T1000 (cell line): ENCODE measurements around the gene TUBA3E.
"Not testable (repeated sequence)": the region's sequence is repeated elsewhere in the genome, so short reads cannot be mapped to it uniquely, and the experiment has no call there.

Source experiments
- DNase-seq: peaks from one replicate; lab custom pipeline; 2025; ENCODE audit warnings: mixed read lengths; lab: John Stamatoyannopoulos, UW

The TUBA3E gene

GRCh38 chr2:130191319-130191718 is 6.9 kb downstream of the TUBA3E start:
- DNase-seq: not testable (repeated sequence)

- no peak for DNase-seq
Measured at GRCh38 chr2:130190237-130190636, 8.0 kb downstream of the TUBA3E start.

- DNase-seq: not testable (repeated sequence)
Measured at GRCh38 chr2:130188958-130189357, 9.3 kb downstream of the TUBA3E start.

GRCh38 chr2:130187859-130188792 is 10.1 kb downstream of the TUBA3E start:
- not testable (repeated sequence) for DNase-seq

- DNase-seq: no peak
Measured at GRCh38 chr2:130187268-130187667, 11.0 kb downstream of the TUBA3E start.

GRCh38 chr2:130186391-130186790 is 11.8 kb downstream of the TUBA3E start:
- DNase-seq: no peak

- DNase-seq: no peak
Measured at GRCh38 chr2:130185896-130186295, 12.3 kb downstream of the TUBA3E start.

GRCh38 chr2:130185436-130185835 is 12.8 kb downstream of the TUBA3E start:
- no peak for DNase-seq

- DNase-seq: no peak
Measured at GRCh38 chr2:130183512-130184373, 14.5 kb downstream of the TUBA3E start.

GRCh38 chr2:130182826-130183511 is 15.3 kb downstream of the TUBA3E start:
- DNase-seq: not testable (repeated sequence)

GRCh38 chr2:130181880-130182682 is 16.2 kb downstream of the TUBA3E start, which contains the start of gene MZT2B:
MZT2B (plus strand) TSS chr2:130182262; CDS start chr2:130182283, 21 bp downstream.
- peak; percentile 79 for DNase-seq

GRCh38 chr2:130181325-130181879 is 16.8 kb downstream of the TUBA3E start, which contains the start of gene SMPD4:
SMPD4 (minus strand) TSS chr2:130181602; CDS start chr2:130176592, 5,010 bp downstream.
- DNase-seq: peak; percentile 90

- DNase-seq: not testable (repeated sequence)
Measured at GRCh38 chr2:130180404-130181324, 17.6 kb downstream of the TUBA3E start.

- DNase-seq: not testable (repeated sequence)
Measured at GRCh38 chr2:130174866-130175265, 23.4 kb downstream of the TUBA3E start.

- DNase-seq: no peak
Measured at GRCh38 chr2:130169896-130170295, 28.3 kb downstream of the TUBA3E start.

- DNase-seq: not testable (repeated sequence)
Measured at GRCh38 chr2:130169163-130169562, 29.1 kb downstream of the TUBA3E start.

- DNase-seq: not testable (repeated sequence)
Measured at GRCh38 chr2:130166611-130167010, 31.6 kb downstream of the TUBA3E start.

- no peak for DNase-seq
Measured at GRCh38 chr2:130165293-130166016, 32.8 kb downstream of the TUBA3E start.

- DNase-seq: no peak
Measured at GRCh38 chr2:130162968-130163367, 35.3 kb downstream of the TUBA3E start.
